CD4-positive, alpha-beta T cell (primary cell): Measurements from ENCODE around the gene MTRFR. TPM values are rescaled to one million over a fixed set of nuclear protein-coding genes. Genes with fewer than 3 reads are reported as not detected.

Source experiments
- ATAC-seq: fragments of 200-7000 bp; cut with Tn5 transposase; one replicate; pipeline ENCODE4 v1.10.0; 2022; ENCODE audit warnings: mild to moderate bottlenecking; ENCODE audit not compliant: poor library complexity
- CTCF ChIA-PET: fragments of 350-600 bp; sonication (Branson Sonifier 250); formaldehyde crosslinking; loops from one replicate; lab custom pipeline; 2021; ENCODE audit warnings: antibody characterized with exemption, inconsistent platforms; lab: Charles Lee
- POLR2A ChIA-PET: fragments of 350-600 bp; sonication (Branson Sonifier 250); formaldehyde crosslinking; loops from one replicate; lab custom pipeline; 2021; ENCODE audit warnings: antibody characterized with exemption, inconsistent platforms; lab: Charles Lee
- DNase-seq, 14 experiments: peaks; one replicate each; pipeline ENCODE4 v3.0.0-alpha.2; 2013 to 2020; ENCODE audit warnings: mixed read lengths in 2 of 14
- H3K27ac ChIP-seq, 2 donors: one replicate each; pipeline versions ENCODE4 v1.5.1 to v1.7.0; 2013; ENCODE audit warnings: low read length in 2 of 2, low read depth in 1 of 2, mild to moderate bottlenecking in 1 of 2
- H3K27me3 ChIP-seq, 2 experiments: 1 replicate in 1 of 2; 2 replicates in 1 of 2; pipeline versions ENCODE4 v1.6.1 to v1.7.0; 2013; ENCODE audit warnings: low read length in 2 of 2, control low read depth in 1 of 2, mild to moderate bottlenecking in 1 of 2, moderate library complexity in 1 of 2; ENCODE audit not compliant: insufficient read depth in 2 of 2, control insufficient read depth in 1 of 2
- H3K36me3 ChIP-seq: one replicate; pipeline ENCODE4 v1.6.1; 2013; ENCODE audit warnings: low read length, control low read depth; ENCODE audit not compliant: insufficient read depth
- H3K4me1 ChIP-seq: one replicate; pipeline ENCODE4 v1.6.1; 2013; ENCODE audit warnings: low read length, control low read depth; ENCODE audit not compliant: insufficient read depth
- H3K4me3 ChIP-seq: one replicate; pipeline ENCODE4 v1.5.1; 2013; ENCODE audit warnings: mild to moderate bottlenecking, low read length, moderate library complexity
- H3K9me3 ChIP-seq, 2 experiments: 1 replicate in 1 of 2; 2 replicates in 1 of 2; pipeline versions ENCODE4 v1.6.1 to v1.7.0; 2013; ENCODE audit warnings: low read length in 2 of 2, mild to moderate bottlenecking in 2 of 2, control low read depth in 1 of 2, moderate library complexity in 1 of 2; ENCODE audit not compliant: control insufficient read depth in 1 of 2, insufficient read depth in 1 of 2
- H3K27ac Mint-ChIP-seq: one replicate; pipeline ENCODE4 v1.8.0; 2020; ENCODE audit warnings: mixed read lengths
- H3K27me3 Mint-ChIP-seq: one replicate; pipeline ENCODE4 v1.8.0; 2021; ENCODE audit warnings: mixed read lengths
- H3K36me3 Mint-ChIP-seq: one replicate; pipeline ENCODE4 v1.8.0; 2021; ENCODE audit warnings: low read depth, mixed read lengths
- H3K4me1 Mint-ChIP-seq: one replicate; pipeline ENCODE4 v1.8.0; 2021; ENCODE audit warnings: low read depth, mixed read lengths
- H3K4me3 Mint-ChIP-seq: one replicate; pipeline ENCODE4 v1.8.0; 2020; ENCODE audit warnings: mild to moderate bottlenecking, mixed read lengths
- H3K9me3 Mint-ChIP-seq: one replicate; pipeline ENCODE4 v1.8.0; 2020; ENCODE audit warnings: mixed read lengths
- intact Hi-C, 2 experiments: fragments of 100-400 bp; cut with DNase I in 1 of 2; cut with micrococcal nuclease in 1 of 2; formaldehyde crosslinking; loops; one replicate each; pipeline versions ENCODE4 v1.15.1 to v1.9.0; 2023 to 2025; cut with DNase I, micrococcal nuclease
- polyA plus RNA-seq, 2 donors: library from polyadenylated mRNA; unstranded; fragments of 120-200 nt; gene quantifications; one replicate each; pipeline ENCODE4 v1.2.1, GENCODE V29; 2013
- total RNA-seq, 174 experiments: library from RNA in 2 of 174; stranded (reverse) in 2 of 174; gene quantifications; one replicate each; pipeline ENCODE4 v1.2.3 and lab custom pipeline; 2021 to 2026
- TF ChIP-seq, protein P1 (sequence below): fragments of 200-600 bp; IDR thresholded peaks from one replicate; pipeline ENCODE4 v1.8.0; 2022; ENCODE audit warnings: antibody characterized with exemption, mild to moderate bottlenecking

The MTRFR gene
- total RNA-seq: 10 to 100 TPM; 43.2 to 44.5 TPM
- polyA plus RNA-seq (2013, experiment 1 of 2): 18.0 TPM
- 20.8 TPM for polyA plus RNA-seq (2013, experiment 2 of 2)
- total RNA-seq (lab: John Stamatoyannopoulos, UW): 23.8 to 71.8 (median 50.9) reads per million in 172 experiments

DNA sequence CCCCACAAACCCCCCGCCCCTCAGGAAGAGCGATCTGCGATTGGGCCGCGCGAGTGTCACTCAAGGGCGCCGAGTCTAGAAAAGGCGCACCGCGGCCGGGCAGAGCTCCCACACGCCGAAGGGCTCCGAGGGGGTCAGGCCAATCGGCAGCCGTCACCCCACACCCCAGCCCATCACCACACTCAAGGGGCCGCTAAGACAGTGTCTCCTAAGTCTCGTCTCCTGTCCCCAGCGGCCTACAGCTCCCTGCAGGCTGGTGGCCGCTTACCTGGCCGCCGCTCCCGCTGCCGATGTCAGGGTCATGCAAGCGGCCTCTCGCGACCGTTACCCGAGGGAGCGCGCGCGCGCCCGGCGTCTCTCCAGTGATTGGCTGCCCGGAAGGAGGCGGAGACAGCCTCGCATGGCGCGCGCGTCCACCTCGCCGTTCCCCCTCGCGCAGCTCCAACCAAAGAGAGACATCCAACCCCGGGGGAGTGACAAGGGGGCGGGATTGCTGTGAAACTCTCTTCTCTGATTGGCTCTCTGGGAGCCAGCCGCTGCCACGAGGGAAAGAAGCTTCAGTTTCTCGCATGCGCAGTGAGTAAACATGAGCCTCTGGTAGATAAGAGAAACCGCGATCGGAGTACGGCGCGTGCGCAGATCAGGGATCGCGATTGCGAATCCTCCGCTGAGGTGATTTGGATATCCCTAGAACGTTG is at the start of gene MTRFR, which contains the start of gene MPHOSPH9:
Gene MTRFR, plus strand, starts transcription at position 630 of the 698 bp plus-strand sequence. CDS start 20,239 bp downstream, outside the sequence.
Gene MPHOSPH9, minus strand, starts transcription at position 335 of the 698 bp plus-strand sequence. CDS start 2,777 bp downstream, outside the sequence.
- peak; percentile 87 for ATAC-seq
- Mint-ChIP-seq H3K4me1 (peaks cover 76% of the 10 kb centered on the region), H3K27ac (peak within 1 kb of the TSS; percentile 97), H3K9me3 (no peaks in the 10 kb centered on the region), H3K4me3 (peak within 1 kb of the TSS; percentile 95), H3K36me3 (peaks cover 45% of the 10 kb centered on the region), H3K27me3 (no peaks in the 10 kb centered on the region)
- TF ChIP-seq, protein P1, sequence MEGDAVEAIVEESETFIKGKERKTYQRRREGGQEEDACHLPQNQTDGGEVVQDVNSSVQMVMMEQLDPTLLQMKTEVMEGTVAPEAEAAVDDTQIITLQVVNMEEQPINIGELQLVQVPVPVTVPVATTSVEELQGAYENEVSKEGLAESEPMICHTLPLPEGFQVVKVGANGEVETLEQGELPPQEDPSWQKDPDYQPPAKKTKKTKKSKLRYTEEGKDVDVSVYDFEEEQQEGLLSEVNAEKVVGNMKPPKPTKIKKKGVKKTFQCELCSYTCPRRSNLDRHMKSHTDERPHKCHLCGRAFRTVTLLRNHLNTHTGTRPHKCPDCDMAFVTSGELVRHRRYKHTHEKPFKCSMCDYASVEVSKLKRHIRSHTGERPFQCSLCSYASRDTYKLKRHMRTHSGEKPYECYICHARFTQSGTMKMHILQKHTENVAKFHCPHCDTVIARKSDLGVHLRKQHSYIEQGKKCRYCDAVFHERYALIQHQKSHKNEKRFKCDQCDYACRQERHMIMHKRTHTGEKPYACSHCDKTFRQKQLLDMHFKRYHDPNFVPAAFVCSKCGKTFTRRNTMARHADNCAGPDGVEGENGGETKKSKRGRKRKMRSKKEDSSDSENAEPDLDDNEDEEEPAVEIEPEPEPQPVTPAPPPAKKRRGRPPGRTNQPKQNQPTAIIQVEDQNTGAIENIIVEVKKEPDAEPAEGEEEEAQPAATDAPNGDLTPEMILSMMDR: no peak
- POLR2A ChIA-PET: interaction anchor here (0.5 to 5.8 kb wide), 79 partner anchors 9 to 1833 kb away, joined by 3 to 216 read pairs (median 5); partner anchors contain the start of genes ABCB9, ARL6IP4, ATP6V0A2 and DDX55
- Histone ChIP-seq H3K27ac (peak within 1 kb of the TSS; percentile 85 to 91), H3K27me3 (no peaks in the 10 kb centered on the region), H3K4me1 (peaks cover 67% of the 10 kb centered on the region), H3K4me3 (peak within 1 kb of the TSS; percentile 97), H3K9me3 (no peaks in the 10 kb centered on the region), H3K36me3 (peaks cover 7% of the 10 kb centered on the region)
- intact Hi-C loops: loop anchor here (1.0 to 5.0 kb wide), 4 partner anchors 10 to 706 kb away; partner anchors contain the start of genes KNTC1 (in 1 of the 2) and RSRC2 (in 1 of the 2)
- peak; percentile 97 to 100 (median 98) for DNase-seq
- CTCF ChIA-PET: interaction anchor here (1.1 to 1.7 kb wide), 7 partner anchors 9 to 189 kb away, joined by 3 to 6 read pairs (median 4); no protein-coding TSS in a partner anchor

- Histone ChIP-seq H3K27ac (no peak overlapping the region), H3K27me3 (no peaks in the 10 kb centered on the region), H3K9me3 (no peaks in the 10 kb centered on the region), H3K4me1 (no peaks in the 10 kb centered on the region), H3K36me3 (peaks cover 50% of the 10 kb centered on the region), H3K4me3 (no peak overlapping the region)
- POLR2A ChIA-PET: no interaction called here
- TF ChIP-seq, protein P1: no peak
- Mint-ChIP-seq H3K4me3 (no peak overlapping the region), H3K36me3 (peaks cover 73% of the 10 kb centered on the region), H3K9me3 (no peaks in the 10 kb centered on the region), H3K27me3 (no peaks in the 10 kb centered on the region), H3K27ac (no peak overlapping the region), H3K4me1 (no peaks in the 10 kb centered on the region)
- intact Hi-C loops: no loop called here
- CTCF ChIA-PET: interaction anchor here (0.6 to 1.5 kb wide), 2 partner anchors 144 to 457 kb away, joined by 3 read pairs; partner anchors contain the start of gene HCAR1
- ATAC-seq (no peak), DNase-seq (no peak)
Observed at GRCh38 chr12:123187637-123188036, 45.6 kb upstream of the MTRFR start.

- POLR2A ChIA-PET: interaction anchor here (0.6 to 2.1 kb wide), 3 partner anchors 24 to 531 kb away, joined by 3 to 7 read pairs (median 3); no protein-coding TSS in a partner anchor
- TF ChIP-seq, protein P1: no peak
- no peak overlapping the region for H3K27ac ChIP-seq
- Mint-ChIP-seq H3K4me3 (no peak overlapping the region), H3K4me1 (peaks cover 24% of the 10 kb centered on the region), H3K27ac (peak overlapping the region; percentile 81), H3K36me3 (peaks cover 65% of the 10 kb centered on the region), H3K9me3 (no peaks in the 10 kb centered on the region), H3K27me3 (no peaks in the 10 kb centered on the region)
- no peak overlapping the region for H3K4me3 ChIP-seq
- H3K4me1 ChIP-seq: peaks cover 4% of the 10 kb centered on the region
- CTCF ChIA-PET: interaction anchor here (1.3 to 2.8 kb wide), 2 partner anchors 15 to 38 kb away, joined by 3 to 13 read pairs; no protein-coding TSS in a partner anchor
- DNase-seq (no peak), ATAC-seq (no peak)
- H3K36me3 ChIP-seq: peaks cover 32% of the 10 kb centered on the region
- H3K27me3 ChIP-seq: no peaks in the 10 kb centered on the region
- H3K9me3 ChIP-seq: no peaks in the 10 kb centered on the region
- intact Hi-C loops: loop anchor here in 1 of 2 experiments (2.0 kb wide), 1 partner anchor 39 kb away; no protein-coding TSS in a partner anchor
Observed at GRCh38 chr12:123199936-123200335, 33.3 kb upstream of the MTRFR start.
